ENCODE data around the gene LDHAL6A. TPM values are rescaled to one million over a fixed set of nuclear protein-coding genes. Genes with fewer than 3 reads are reported as not detected.

The LDHAL6A gene
- polyA plus RNA-seq, 4 donors = 0.04 to 0.19 TPM; not detected in 2

DNA sequence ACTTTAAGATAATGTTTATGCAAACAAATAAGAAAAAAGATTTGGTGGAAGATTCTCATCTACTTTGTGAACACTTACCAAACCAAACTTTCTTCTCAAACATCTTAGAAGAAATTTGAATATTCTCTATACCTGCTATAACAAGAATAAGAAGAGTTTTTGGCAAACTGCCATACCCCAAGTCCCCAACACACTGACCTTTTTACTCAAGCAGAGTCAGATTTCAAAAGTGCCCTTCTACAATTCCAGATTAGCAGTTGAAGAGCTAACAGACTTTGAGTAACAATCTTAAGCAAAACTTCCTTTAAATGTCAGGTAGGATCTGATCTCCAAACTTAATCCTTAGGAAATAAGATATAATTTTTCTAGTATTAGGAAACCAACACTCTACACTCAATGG is 37.2 kb downstream of the LDHAL6A start:
- H3K36me3 ChIP-seq (ENCODE audit: control insufficient read depth in 3 of 3, insufficient read depth in 2 of 3, low read depth in 1 of 3, low read length in 3 of 3) = peaks cover 4 to 10% (median 6%) of the 10 kb centered on the region in 3 donors
- no peak overlapping the region for H3K4me3 ChIP-seq (ENCODE audit: low read depth in 1 of 3, low read length in 3 of 3)
- no peaks in the 10 kb centered on the region for H3K27me3 ChIP-seq (ENCODE audit: control insufficient read depth in 3 of 3, insufficient read depth in 3 of 3, low read length in 3 of 3)
- H3K9me3 ChIP-seq (ENCODE audit: control insufficient read depth in 2 of 2, insufficient read depth in 1 of 2, low read depth in 1 of 2, low read length in 1 of 2) = no peaks in the 10 kb centered on the region
- H3K27ac ChIP-seq (ENCODE audit: low read depth in 1 of 3, low read length in 2 of 3) = peak overlapping the region in 1 of 3 donors; percentile 85
- FAIRE-seq = no peak
- peak in 1 of 2 donors; percentile 24 for DNase-seq
- H3K4me1 ChIP-seq (ENCODE audit: control insufficient read depth in 3 of 3, insufficient read depth in 2 of 3, low read depth in 1 of 3, low read length in 2 of 3) = peaks cover 2 to 28% (median 5%) of the 10 kb centered on the region in 3 donors

DNA sequence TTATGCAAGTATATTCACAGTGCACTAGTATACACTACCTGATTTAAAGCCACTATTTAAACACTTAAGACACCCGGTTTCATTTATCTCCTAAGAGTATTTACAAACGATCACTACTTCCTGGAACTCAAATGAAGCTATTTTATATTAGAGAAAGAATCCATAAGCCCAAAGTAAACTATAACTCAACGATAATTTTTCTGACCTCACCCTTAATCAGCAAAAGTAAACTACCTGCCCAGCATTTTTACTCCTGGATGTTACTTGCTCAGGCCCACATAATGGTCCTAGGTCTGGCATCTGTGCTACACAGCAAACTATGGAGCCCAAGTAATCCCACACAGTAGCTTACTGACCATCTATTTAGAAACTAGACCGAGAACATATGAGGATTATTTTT is 37.7 kb downstream of the LDHAL6A start:
- Histone ChIP-seq H3K4me1 (ENCODE audit: control insufficient read depth in 3 of 3, insufficient read depth in 2 of 3, low read depth in 1 of 3, low read length in 2 of 3) (peaks cover 2 to 28% (median 5%) of the 10 kb centered on the region in 3 donors), H3K9me3 (ENCODE audit: control insufficient read depth in 2 of 2, insufficient read depth in 1 of 2, low read depth in 1 of 2, low read length in 1 of 2) (no peaks in the 10 kb centered on the region), H3K27me3 (ENCODE audit: control insufficient read depth in 3 of 3, insufficient read depth in 3 of 3, low read length in 3 of 3) (no peaks in the 10 kb centered on the region), H3K36me3 (ENCODE audit: control insufficient read depth in 3 of 3, insufficient read depth in 2 of 3, low read depth in 1 of 3, low read length in 3 of 3) (peaks cover 5 to 12% (median 7%) of the 10 kb centered on the region in 3 donors), H3K4me3 (ENCODE audit: low read depth in 1 of 3, low read length in 3 of 3) (no peak overlapping the region), H3K27ac (ENCODE audit: low read depth in 1 of 3, low read length in 2 of 3) (peak overlapping the region in 2 of 3 donors; percentile 49 to 85)
- 33 to 62% (median 47%) methylated on average over 4 of the region's 4 CpGs for WGBS, 3 donors
- no peak for FAIRE-seq
- DNase-seq = peak; percentile 28 to 39

DNA sequence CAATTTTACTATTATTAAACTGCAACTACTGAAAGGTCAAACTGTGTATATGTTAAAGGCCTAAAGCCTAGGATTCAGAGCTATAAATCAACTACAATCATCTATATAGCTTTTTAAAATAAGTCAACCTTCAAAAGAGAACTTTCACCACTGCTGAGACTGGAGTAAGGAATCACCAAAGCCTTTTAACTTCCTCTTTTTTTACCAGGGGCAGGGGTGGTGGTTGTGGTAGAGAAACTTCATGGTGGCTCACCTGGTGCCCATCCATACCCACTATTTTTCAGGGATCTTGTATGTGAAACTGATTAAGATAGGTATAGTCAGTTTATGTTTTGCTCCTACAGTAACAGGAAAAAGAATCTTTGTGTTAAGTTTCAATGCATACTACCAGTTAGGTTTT is 39.6 kb downstream of the LDHAL6A start:
- FAIRE-seq (no peak), DNase-seq (no peak)
- H3K27ac ChIP-seq (ENCODE audit: low read depth in 1 of 3, low read length in 2 of 3) = no peak overlapping the region
- no peak overlapping the region for H3K4me3 ChIP-seq (ENCODE audit: low read depth in 1 of 3, low read length in 3 of 3)
- peaks cover 3 to 16% (median 9%) of the 10 kb centered on the region in 3 donors for H3K36me3 ChIP-seq (ENCODE audit: control insufficient read depth in 3 of 3, insufficient read depth in 2 of 3, low read depth in 1 of 3, low read length in 3 of 3)
- peaks cover 0 to 28% (median 4%) of the 10 kb centered on the region in 3 donors for H3K4me1 ChIP-seq (ENCODE audit: control insufficient read depth in 3 of 3, insufficient read depth in 2 of 3, low read depth in 1 of 3, low read length in 2 of 3)
- H3K9me3 ChIP-seq (ENCODE audit: control insufficient read depth in 2 of 2, insufficient read depth in 1 of 2, low read depth in 1 of 2, low read length in 1 of 2) = no peaks in the 10 kb centered on the region
- H3K27me3 ChIP-seq (ENCODE audit: control insufficient read depth in 3 of 3, insufficient read depth in 3 of 3, low read length in 3 of 3) = no peaks in the 10 kb centered on the region

DNA sequence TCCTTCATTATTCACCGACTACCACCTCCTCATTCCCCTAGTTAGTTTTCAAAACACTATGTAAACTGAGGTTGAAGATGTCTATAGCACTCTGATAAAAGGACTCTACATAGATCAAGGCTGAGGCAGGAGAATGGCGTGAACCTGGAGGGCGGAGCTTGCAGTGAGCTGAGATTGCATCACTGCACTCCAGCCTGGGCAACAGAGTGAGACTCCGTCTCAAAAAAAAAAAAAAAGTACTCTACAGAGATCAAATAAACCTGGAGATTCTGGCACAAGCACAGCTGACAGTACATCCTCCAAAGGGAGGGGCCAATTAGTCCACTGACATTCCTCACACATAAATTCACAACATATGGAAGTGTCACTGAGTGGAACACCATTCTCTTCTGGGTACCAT is 40.0 kb downstream of the LDHAL6A start:
- DNase-seq (peak in 1 of 2 donors; percentile 38), FAIRE-seq (no peak)
- H3K4me1 ChIP-seq (ENCODE audit: control insufficient read depth in 3 of 3, insufficient read depth in 2 of 3, low read depth in 1 of 3, low read length in 2 of 3) = peaks cover 0 to 28% (median 4%) of the 10 kb centered on the region in 3 donors
- H3K36me3 ChIP-seq (ENCODE audit: control insufficient read depth in 3 of 3, insufficient read depth in 2 of 3, low read depth in 1 of 3, low read length in 3 of 3) = peaks cover 3 to 17% (median 9%) of the 10 kb centered on the region in 3 donors
- H3K27ac ChIP-seq (ENCODE audit: low read depth in 1 of 3, low read length in 2 of 3) = no peak overlapping the region
- H3K9me3 ChIP-seq (ENCODE audit: control insufficient read depth in 2 of 2, insufficient read depth in 1 of 2, low read depth in 1 of 2, low read length in 1 of 2) = no peaks in the 10 kb centered on the region
- no peak overlapping the region for H3K4me3 ChIP-seq (ENCODE audit: low read depth in 1 of 3, low read length in 3 of 3)
- H3K27me3 ChIP-seq (ENCODE audit: control insufficient read depth in 3 of 3, insufficient read depth in 3 of 3, low read length in 3 of 3) = no peaks in the 10 kb centered on the region
- 69 to 82% (median 74%) methylated on average over 4 of the region's 4 CpGs for whole genome bisulfite sequencing, 3 donors

DNA sequence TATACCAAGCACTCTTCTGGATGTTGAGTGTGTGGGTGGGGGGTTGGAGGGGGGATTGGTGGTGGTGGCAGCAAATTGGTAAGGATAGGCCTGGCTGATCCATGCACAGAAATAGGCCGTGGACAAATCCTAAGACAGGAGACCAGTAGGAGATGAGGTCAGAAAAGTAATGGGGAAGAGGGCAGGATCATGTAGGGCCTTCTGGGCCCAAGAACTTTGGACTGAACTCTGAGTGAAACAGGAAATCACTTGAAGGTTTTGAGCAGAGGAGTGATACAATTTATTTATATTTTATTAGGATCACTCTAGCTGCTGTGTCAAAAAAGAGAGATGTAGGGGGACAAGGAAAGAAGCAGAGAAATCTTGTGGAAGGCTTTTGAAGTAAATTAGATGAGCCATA is 42.4 kb downstream of the LDHAL6A start:
- peaks cover 0 to 15% (median 2%) of the 10 kb centered on the region in 3 donors for H3K4me1 ChIP-seq (ENCODE audit: control insufficient read depth in 3 of 3, insufficient read depth in 2 of 3, low read depth in 1 of 3, low read length in 2 of 3)
- FAIRE-seq (no peak), DNase-seq (peak in 1 of 2 donors; percentile 63)
- WGBS, 3 donors = 82 to 91% (median 83%) methylated on average over 1 of the region's 1 CpG
- no peaks in the 10 kb centered on the region for H3K27me3 ChIP-seq (ENCODE audit: control insufficient read depth in 3 of 3, insufficient read depth in 3 of 3, low read length in 3 of 3)
- H3K4me3 ChIP-seq (ENCODE audit: low read depth in 1 of 3, low read length in 3 of 3) = no peak overlapping the region
- H3K36me3 ChIP-seq (ENCODE audit: control insufficient read depth in 3 of 3, insufficient read depth in 2 of 3, low read depth in 1 of 3, low read length in 3 of 3) = peaks cover 5 to 19% (median 18%) of the 10 kb centered on the region in 3 donors
- H3K9me3 ChIP-seq (ENCODE audit: control insufficient read depth in 2 of 2, insufficient read depth in 1 of 2, low read depth in 1 of 2, low read length in 1 of 2) = no peaks in the 10 kb centered on the region
- H3K27ac ChIP-seq (ENCODE audit: low read depth in 1 of 3, low read length in 2 of 3) = peak overlapping the region in 2 of 3 donors; percentile 8 to 32

DNA sequence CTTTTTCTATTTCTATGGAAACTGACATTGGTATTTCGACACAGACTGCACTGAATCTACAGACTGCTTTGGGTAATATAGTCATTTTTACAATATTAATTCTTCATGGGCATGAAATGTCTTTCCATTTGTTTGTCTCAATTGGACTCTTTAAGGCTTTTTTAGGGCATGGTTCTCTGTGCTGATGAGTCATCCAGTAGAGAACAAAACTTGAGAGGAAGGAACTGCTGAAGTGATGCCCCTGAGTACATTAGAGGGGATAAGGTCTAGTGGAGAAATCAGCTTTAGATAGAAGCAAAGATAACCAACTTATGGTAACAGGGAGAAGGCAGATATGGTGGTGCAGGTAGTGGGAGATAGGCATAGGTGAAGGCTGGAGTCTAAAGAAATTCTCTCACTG is 46.0 kb downstream of the LDHAL6A start:
- no peaks in the 10 kb centered on the region for H3K27me3 ChIP-seq (ENCODE audit: control insufficient read depth in 3 of 3, insufficient read depth in 3 of 3, low read length in 3 of 3)
- H3K4me1 ChIP-seq (ENCODE audit: control insufficient read depth in 3 of 3, insufficient read depth in 2 of 3, low read depth in 1 of 3, low read length in 2 of 3) = peaks cover 0 to 3% (median 2%) of the 10 kb centered on the region in 3 donors
- no peak overlapping the region for H3K4me3 ChIP-seq (ENCODE audit: low read depth in 1 of 3, low read length in 3 of 3)
- H3K36me3 ChIP-seq (ENCODE audit: control insufficient read depth in 3 of 3, insufficient read depth in 2 of 3, low read depth in 1 of 3, low read length in 3 of 3) = peaks cover 8 to 27% (median 22%) of the 10 kb centered on the region in 3 donors
- FAIRE-seq (no peak), DNase-seq (no peak)
- no peaks in the 10 kb centered on the region for H3K9me3 ChIP-seq (ENCODE audit: control insufficient read depth in 2 of 2, insufficient read depth in 1 of 2, low read depth in 1 of 2, low read length in 1 of 2)
- H3K27ac ChIP-seq (ENCODE audit: low read depth in 1 of 3, low read length in 2 of 3) = no peak overlapping the region
- 96 to 100% (median 99%) methylated on average over 1 of the region's 1 CpG for WGBS, 3 donors

DNA sequence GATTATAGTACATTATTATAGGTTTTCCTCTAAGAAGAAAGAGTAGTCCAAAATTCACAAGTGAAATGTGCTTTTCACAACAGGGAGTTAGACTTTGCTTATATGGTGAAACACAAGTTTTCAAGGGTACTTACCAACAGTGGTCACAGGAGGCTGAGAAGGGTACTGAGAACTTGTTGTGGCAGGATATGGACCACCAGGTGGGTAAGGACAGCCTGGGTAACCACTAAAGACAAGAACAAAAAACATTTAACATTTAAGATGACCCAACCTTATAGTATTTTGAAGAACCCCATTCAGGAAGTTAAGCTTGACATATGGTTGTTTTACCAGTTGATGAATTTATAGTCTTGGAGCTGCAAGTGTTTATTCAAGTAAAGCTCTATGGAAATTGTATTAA is 46.7 kb downstream of the LDHAL6A start:
- H3K36me3 ChIP-seq (ENCODE audit: control insufficient read depth in 3 of 3, insufficient read depth in 2 of 3, low read depth in 1 of 3, low read length in 3 of 3) = peaks cover 8 to 25% (median 22%) of the 10 kb centered on the region in 3 donors
- H3K27me3 ChIP-seq (ENCODE audit: control insufficient read depth in 3 of 3, insufficient read depth in 3 of 3, low read length in 3 of 3) = no peaks in the 10 kb centered on the region
- no peaks in the 10 kb centered on the region for H3K9me3 ChIP-seq (ENCODE audit: control insufficient read depth in 2 of 2, insufficient read depth in 1 of 2, low read depth in 1 of 2, low read length in 1 of 2)

DNA sequence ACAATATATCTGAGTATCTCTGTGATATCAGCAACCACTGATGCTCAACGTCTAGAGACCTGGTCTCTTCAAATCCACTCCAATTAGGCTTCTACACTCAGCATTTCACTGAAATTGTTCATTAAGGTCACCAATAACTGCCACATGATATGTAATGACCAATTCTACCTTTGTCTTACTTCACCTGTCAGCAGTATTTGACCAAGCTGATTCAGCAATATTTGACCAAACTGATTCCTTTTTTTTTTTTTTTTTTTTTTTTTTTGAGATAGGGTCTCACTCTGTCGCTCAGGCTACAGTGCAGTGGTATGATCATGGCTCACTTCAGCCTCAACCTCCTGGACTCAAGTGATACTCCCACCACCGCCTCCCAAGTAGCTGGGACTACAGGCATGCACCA is 65.5 kb downstream of the LDHAL6A start:
- no peaks in the 10 kb centered on the region for H3K27me3 ChIP-seq (ENCODE audit: control insufficient read depth in 3 of 3, insufficient read depth in 3 of 3, low read length in 3 of 3)
- H3K36me3 ChIP-seq (ENCODE audit: control insufficient read depth in 3 of 3, insufficient read depth in 2 of 3, low read depth in 1 of 3, low read length in 3 of 3) = peaks cover 0 to 22% (median 8%) of the 10 kb centered on the region in 3 donors
- DNase-seq (no peak), FAIRE-seq (no peak)
- no peaks in the 10 kb centered on the region for H3K9me3 ChIP-seq (ENCODE audit: control insufficient read depth in 2 of 2, insufficient read depth in 1 of 2, low read depth in 1 of 2, low read length in 1 of 2)
- peaks cover 4 to 6% (median 5%) of the 10 kb centered on the region in 3 donors for H3K4me1 ChIP-seq (ENCODE audit: control insufficient read depth in 3 of 3, insufficient read depth in 2 of 3, low read depth in 1 of 3, low read length in 2 of 3)
- H3K27ac ChIP-seq (ENCODE audit: low read depth in 1 of 3, low read length in 2 of 3) = no peak overlapping the region
- 69 to 95% (median 82%) methylated on average over 3 of the region's 3 CpGs for WGBS, 3 donors
- H3K4me3 ChIP-seq (ENCODE audit: low read depth in 1 of 3, low read length in 3 of 3) = no peak overlapping the region

More for the DNA sequence above, 46.7 kb downstream of the LDHAL6A start:
- Histone ChIP-seq H3K4me3 (ENCODE audit: low read depth in 1 of 3, low read length in 3 of 3) (no peak overlapping the region), H3K27ac (ENCODE audit: low read depth in 1 of 3, low read length in 2 of 3) (no peak overlapping the region), H3K4me1 (ENCODE audit: control insufficient read depth in 3 of 3, insufficient read depth in 2 of 3, low read depth in 1 of 3, low read length in 2 of 3) (peaks cover 0 to 2% (median 0%) of the 10 kb centered on the region in 3 donors)
- DNase-seq = no peak
- no peak for FAIRE-seq

DNA sequence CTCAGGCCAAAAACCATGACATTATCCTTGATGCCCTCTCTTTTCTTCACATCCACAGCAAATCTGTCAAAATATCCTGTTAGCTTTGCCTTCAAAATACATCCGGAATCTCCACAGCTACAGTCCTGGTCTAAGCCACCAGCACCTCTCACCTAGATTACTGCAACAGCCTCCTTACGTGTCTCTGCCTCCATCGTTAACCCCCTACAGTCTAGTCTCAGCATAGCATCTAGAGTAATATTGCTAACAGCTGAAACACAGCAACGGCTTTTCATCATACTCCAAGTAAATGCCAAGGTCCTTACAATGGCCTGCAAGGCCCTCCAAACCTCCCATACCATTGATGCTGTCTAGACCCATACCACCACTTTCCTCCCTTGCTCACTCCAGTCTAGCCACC is 66.7 kb downstream of the LDHAL6A start:
- 60 to 75% (median 65%) methylated on average over 4 of the region's 4 CpGs for WGBS, 3 donors
- DNase-seq = peak; percentile 4 to 28
- H3K27ac ChIP-seq (ENCODE audit: low read depth in 1 of 3, low read length in 2 of 3) = no peak overlapping the region
- no peak overlapping the region for H3K4me3 ChIP-seq (ENCODE audit: low read depth in 1 of 3, low read length in 3 of 3)
- peaks cover 0 to 14% (median 5%) of the 10 kb centered on the region in 3 donors for H3K36me3 ChIP-seq (ENCODE audit: control insufficient read depth in 3 of 3, insufficient read depth in 2 of 3, low read depth in 1 of 3, low read length in 3 of 3)
- no peak for FAIRE-seq
- no peaks in the 10 kb centered on the region for H3K9me3 ChIP-seq (ENCODE audit: control insufficient read depth in 2 of 2, insufficient read depth in 1 of 2, low read depth in 1 of 2, low read length in 1 of 2)
- H3K4me1 ChIP-seq (ENCODE audit: control insufficient read depth in 3 of 3, insufficient read depth in 2 of 3, low read depth in 1 of 3, low read length in 2 of 3) = peaks cover 4 to 6% (median 5%) of the 10 kb centered on the region in 3 donors
- H3K27me3 ChIP-seq (ENCODE audit: control insufficient read depth in 3 of 3, insufficient read depth in 3 of 3, low read length in 3 of 3) = no peaks in the 10 kb centered on the region
